ENCODE measurements around the gene JADE2.
"Not testable (repeated sequence)": the region's sequence is repeated elsewhere in the genome, so short reads cannot be mapped to it uniquely, and the experiment has no call there.

GRCh38 chr5:134556588-134556987 lies 31.1 kb downstream of the JADE2 start:
- not testable (repeated sequence) for TF ChIP-seq POLR2AphosphoS5, POLR2A (IDR thresholded peaks at IDR 0.05; ENCODE audit: low read depth, low read length)

Data from GM12892 (cell line).